H1 (cell line): ENCODE data around the gene CTSV.

Source experiments
- CHD2 ChIP-seq: IDR thresholded peaks from 2 replicates; pipeline ENCODE4 v1.6.1; 2012; ENCODE audit warnings: low read length, improper control_type of control experiment
- CTCF ChIP-seq, 3 experiments: IDR thresholded peaks; 1 replicate in 2 of 3; 2 replicates in 1 of 3; pipeline versions ENCODE4 v1.5.1 to v1.6.1; 2011; ENCODE audit warnings: low read length in 3 of 3, mild to moderate bottlenecking in 3 of 3, inconsistent platforms in 2 of 3, low read depth in 1 of 3, moderate library complexity in 1 of 3; ENCODE audit not compliant: insufficient read depth in 1 of 3; ENCODE audit errors: control extremely low read depth in 1 of 3
- EZH2 ChIP-seq: fragments of 200-600 bp; sonication (generic); IDR thresholded peaks from 2 replicates; pipeline ENCODE4 v1.7.1; 2012; ENCODE audit warnings: low read depth, mild to moderate bottlenecking, moderate library complexity, low read length, inconsistent platforms; ENCODE audit not compliant: severe bottlenecking
- GABPA ChIP-seq: IDR thresholded peaks from 2 replicates; pipeline ENCODE4 v1.6.1; 2011; ENCODE audit warnings: mild to moderate bottlenecking, low read length, moderate library complexity, borderline replicate concordance; ENCODE audit not compliant: insufficient read depth
- JUND ChIP-seq: IDR thresholded peaks from 2 replicates; pipeline ENCODE4 v1.6.1; 2011; ENCODE audit warnings: mild to moderate bottlenecking, improper control_type of control experiment, low read length
- POLR2A ChIP-seq, 2 experiments: IDR thresholded peaks; 1 replicate in 1 of 2; 2 replicates in 1 of 2; pipeline ENCODE4 v1.6.1; 2011; ENCODE audit warnings: low read depth in 2 of 2, low read length in 2 of 2, mild to moderate bottlenecking in 2 of 2; ENCODE audit errors: control extremely low read depth in 1 of 2
- RAD21 ChIP-seq, 2 experiments: IDR thresholded peaks in 1 of 2; conservative IDR thresholded peaks in 1 of 2; 2 replicates each; pipeline ENCODE4 v1.6.1; 2011; ENCODE audit warnings: low read depth in 2 of 2, low read length in 2 of 2, improper control_type of control experiment in 1 of 2, inconsistent platforms in 1 of 2, mild to moderate bottlenecking in 1 of 2, moderate library complexity in 1 of 2
- SP1 ChIP-seq: IDR thresholded peaks from 2 replicates; pipeline ENCODE4 v1.6.1; 2011; ENCODE audit warnings: low read depth, low read length
- TCF12 ChIP-seq: IDR thresholded peaks from 2 replicates; pipeline ENCODE4 v1.6.1; 2011; ENCODE audit warnings: low read depth, mild to moderate bottlenecking, low read length
- TEAD4 ChIP-seq: IDR thresholded peaks from 2 replicates; pipeline ENCODE4 v1.6.1; 2012; ENCODE audit warnings: low read depth, low read length, inconsistent platforms, mixed read lengths
- YY1 ChIP-seq: IDR thresholded peaks from 2 replicates; pipeline ENCODE4 v1.6.1; 2011; ENCODE audit warnings: low read depth, mild to moderate bottlenecking, low read length

- TF ChIP-seq YY1 (peak; percentile 47; the same call in 1 of the 2 replicates), CHD2 (peak; percentile 35; the same call in 1 of the 2 replicates), EZH2 (no peak), GABPA (no peak), TCF12 (no peak), CTCF (IDR thresholded peaks at IDR 0.05; ENCODE audit: control extremely low read depth in 1 of 3, insufficient read depth in 1 of 3, low read depth in 1 of 3, low read length in 3 of 3) (no peak), JUND (peak; percentile 98), TEAD4 (peak; percentile 88), RAD21 (IDR thresholded peaks at IDR 0.05 in 1 of 2, conservative IDR thresholded peaks at IDR 0.05 in 1 of 2; ENCODE audit: low read depth in 2 of 2, low read length in 2 of 2) (peak in 1 of 2 experiments; percentile 23; a peak in 2 of 4 replicates), SP1 (no peak), POLR2A (IDR thresholded peaks at IDR 0.05; ENCODE audit: control extremely low read depth in 1 of 2, low read depth in 2 of 2, low read length in 2 of 2) (no peak)
Observed at GRCh38 chr9:97046228-97046627, 7.3 kb upstream of the CTSV start.
